GM12878 (cell line): ENCODE results near the gene GFPT1. TPM values are rescaled to one million over a fixed set of nuclear protein-coding genes. Genes with fewer than 3 reads are reported as not detected.

Source experiments
- ATAC-seq: fragments of 200-7000 bp; cut with Tn5 transposase; 3 replicates; pipeline ENCODE4 v1.9.1; 2020; ENCODE audit warnings: mild to moderate bottlenecking, moderate library complexity
- BruUV-seq: library from RNA; stranded (reverse); fragments of 400-500 nt; replicated peaks from 2 replicates; lab custom pipeline; 2021; lab: Mats Ljungman, UMichigan
- CTCF ChIA-PET: fragments of 300-600 bp; sonication (Branson Sonifier 250); formaldehyde crosslinking; extraction: SDS; loops from one replicate; lab custom pipeline; 2021; ENCODE audit warnings: inconsistent platforms; lab: Yijun Ruan, JAX
- POLR2A ChIA-PET: fragments of 350-600 bp; formaldehyde crosslinking; extraction: SDS; loops from one replicate; lab custom pipeline; 2021; ENCODE audit warnings: inconsistent platforms; lab: Charles Lee
- RAD21 ChIA-PET: fragments of 300-600 bp; sonication (Branson Sonifier 250); formaldehyde crosslinking; loops from one replicate; lab custom pipeline; 2023; ENCODE audit warnings: antibody characterized with exemption; ENCODE audit not compliant: unreplicated experiment; lab: Charles Lee
- SMC1A ChIA-PET: fragments of 300-600 bp; sonication (Branson Sonifier 250); formaldehyde crosslinking; loops from one replicate; lab custom pipeline; 2023; ENCODE audit not compliant: unreplicated experiment, uncharacterized antibody; lab: Charles Lee
- DNase-seq: peaks from one replicate; pipeline ENCODE4 v3.0.0-alpha.2; 2011; ENCODE audit warnings: low read depth, low spot score
- FAIRE-seq: peaks from 3 replicates; lab custom pipeline; 2011; peaks lifted over from hg19 to GRCh38; lab: Jason Lieb, UNC
- H2AFZ ChIP-seq: 2 replicates; pipeline ENCODE4 v1.6.0; 2011; ENCODE audit warnings: low read depth, low read length, control low read depth; ENCODE audit not compliant: control insufficient read depth
- H3K27ac ChIP-seq: 2 replicates; pipeline ENCODE4 v1.5.1; 2011; ENCODE audit warnings: control low read depth; ENCODE audit not compliant: control insufficient read depth, insufficient read depth
- H3K27me3 ChIP-seq, 2 experiments: replicated peaks in 1 of 2; 2 replicates each; pipeline versions ENCODE4 v1.6.0 to v1.6.1; 2011; ENCODE audit warnings: low read length in 1 of 2; ENCODE audit not compliant: control insufficient read depth in 2 of 2, insufficient read depth in 2 of 2
- H3K36me3 ChIP-seq, 2 experiments: 2 replicates each; pipeline ENCODE4 v1.5.1; 2011; ENCODE audit warnings: low read length in 1 of 2; ENCODE audit not compliant: control insufficient read depth in 2 of 2, insufficient read depth in 2 of 2
- H3K4me1 ChIP-seq: 2 replicates; pipeline ENCODE4 v1.6.1; 2011; ENCODE audit warnings: mild to moderate bottlenecking, low read length, moderate library complexity, mixed read lengths; ENCODE audit not compliant: control insufficient read depth, insufficient read depth
- H3K4me2 ChIP-seq: 2 replicates; pipeline ENCODE4 v1.6.0; 2011; ENCODE audit warnings: control low read depth; ENCODE audit not compliant: control insufficient read depth, insufficient read depth
- H3K4me3 ChIP-seq: fragments of 200-600 bp; sonication (generic); 2 replicates; pipeline ENCODE4 v1.5.1; 2016
- H3K79me2 ChIP-seq: 2 replicates; pipeline ENCODE4 v1.6.0; 2011; ENCODE audit warnings: low read length; ENCODE audit not compliant: control insufficient read depth, insufficient read depth
- H3K9ac ChIP-seq: 2 replicates; pipeline ENCODE4 v1.8.0; 2011; ENCODE audit warnings: low read length, control low read depth, mixed read lengths; ENCODE audit not compliant: control insufficient read depth, insufficient read depth
- H3K9me3 ChIP-seq: replicated peaks from 3 replicates; pipeline ENCODE4 v1.5.1; 2011; ENCODE audit warnings: mild to moderate bottlenecking, low read length; ENCODE audit not compliant: control insufficient read depth, insufficient read depth
- H4K20me1 ChIP-seq: 2 replicates; pipeline ENCODE4 v1.6.0; 2011; ENCODE audit not compliant: control insufficient read depth, insufficient read depth
- BMI1 ChIP-seq: fragments of 450-650 bp; IDR thresholded peaks from 2 replicates; pipeline ENCODE4 v1.6.1; 2016; ENCODE audit warnings: mild to moderate bottlenecking, moderate library complexity, borderline replicate concordance
- CHD1 ChIP-seq: IDR thresholded peaks from 2 replicates; pipeline ENCODE4 v1.6.1; 2012; ENCODE audit warnings: low read depth, low read length, improper control_type of control experiment
- CHD4 ChIP-seq: fragments of 200-600 bp; sonication (generic); IDR thresholded peaks from 2 replicates; pipeline ENCODE4 v1.6.1; 2016; ENCODE audit warnings: mild to moderate bottlenecking
- CTCF ChIP-seq, 3 experiments: IDR thresholded peaks in 2 of 3; conservative IDR thresholded peaks in 1 of 3; 2 replicates each; pipeline ENCODE4 v1.5.1; 2011; ENCODE audit warnings: low read depth in 3 of 3, low read length in 3 of 3, mild to moderate bottlenecking in 3 of 3, control low read depth in 2 of 3, moderate library complexity in 2 of 3, inconsistent platforms in 1 of 3, mixed read lengths in 1 of 3; ENCODE audit not compliant: control insufficient read depth in 2 of 3, insufficient read depth in 1 of 3; ENCODE audit errors: extremely low read depth in 1 of 3
- DPF2 ChIP-seq: fragments of 450-650 bp; IDR thresholded peaks from 2 replicates; pipeline ENCODE4 v1.6.1; 2017; ENCODE audit warnings: mild to moderate bottlenecking
- EED ChIP-seq: sonication (generic); IDR thresholded peaks from 2 replicates; pipeline ENCODE4 v1.6.1; 2016; ENCODE audit warnings: antibody characterized with exemption, low read depth
- EP300 ChIP-seq, 2 experiments: fragments of 150-350 bp in 1 of 2; IDR thresholded peaks; 2 replicates each; pipeline ENCODE4 v1.6.1; 2011 to 2012; ENCODE audit warnings: low read depth in 2 of 2, low read length in 2 of 2, borderline replicate concordance in 1 of 2, improper control_type of control experiment in 1 of 2, inconsistent platforms in 1 of 2; ENCODE audit not compliant: control insufficient read depth in 1 of 2
- IRF4 ChIP-seq: IDR thresholded peaks from 2 replicates; pipeline ENCODE4 v1.6.1; 2011; ENCODE audit warnings: low read depth, low read length
- MEF2B ChIP-seq: fragments of 450-650 bp; IDR thresholded peaks from 2 replicates; pipeline ENCODE4 v1.6.1; 2018; ENCODE audit warnings: mild to moderate bottlenecking, moderate library complexity; ENCODE audit not compliant: partially characterized antibody, poor library complexity, severe bottlenecking
- MTA3 ChIP-seq: IDR thresholded peaks from 2 replicates; pipeline ENCODE4 v1.6.1; 2012; ENCODE audit warnings: low read length, inconsistent platforms, borderline replicate concordance
- MXI1 ChIP-seq: fragments of 150-350 bp; IDR thresholded peaks from 2 replicates; pipeline ENCODE4 v1.6.1; 2011; ENCODE audit warnings: low read depth, mild to moderate bottlenecking, inconsistent platforms, low read length, improper control_type of control experiment
- PKNOX1 ChIP-seq: fragments of 450-650 bp; IDR thresholded peaks from 2 replicates; pipeline ENCODE4 v1.6.1; 2016; ENCODE audit warnings: mild to moderate bottlenecking
- POLR2AphosphoS2 ChIP-seq: IDR thresholded peaks from 2 replicates; pipeline ENCODE4 v1.6.1; 2011; ENCODE audit warnings: low read depth, mild to moderate bottlenecking, low read length, improper control_type of control experiment, moderate library complexity
- RAD21 ChIP-seq: IDR thresholded peaks from 2 replicates; pipeline ENCODE4 v1.6.1; 2011; ENCODE audit warnings: mild to moderate bottlenecking, low read depth, low read length, moderate library complexity; ENCODE audit not compliant: insufficient read depth
- RAD51 ChIP-seq: fragments of 450-650 bp; IDR thresholded peaks from 2 replicates; pipeline ENCODE4 v1.6.1; 2016; ENCODE audit warnings: moderate library complexity, mild to moderate bottlenecking, inconsistent platforms
- SRF ChIP-seq, 2 experiments: IDR thresholded peaks; 2 replicates each; pipeline ENCODE4 v1.6.1; 2011; ENCODE audit warnings: low read depth in 2 of 2, low read length in 2 of 2, mild to moderate bottlenecking in 1 of 2, moderate library complexity in 1 of 2
- WGBS: methylation state at CpG from one replicate; pipeline ENCODE4 v1.1.6; 2016; ENCODE audit warnings: low lambda C conversion rate; ENCODE audit not compliant: insufficient replicate concordance, insufficient coverage; ENCODE audit errors: missing lambda C conversion rate; 5-methylcytosine and 5-hydroxymethylcytosine counted together
- in situ Hi-C: fragments of 300-500 bp; cut with MboI; formaldehyde crosslinking; loops from 9 replicates; pipeline ENCODE4 v1.14.3; 2018; ENCODE audit warnings: mixed read lengths
- intact Hi-C: fragments of 100-400 bp; cut with micrococcal nuclease; formaldehyde crosslinking; loops from one replicate; pipeline ENCODE4 v1.14.2; 2022; ENCODE audit not compliant: unreplicated experiment
- polyA plus RNA-seq, 11 experiments: library from polyadenylated mRNA; depleted of rRNA in 4 of 11; unstranded in 6 of 11; stranded (reverse) in 5 of 11; fragments of >200 nt; fragmentation: Nextera tagmentation in 4 of 11; fragmentation: Illumina TruSeq in 1 of 11; extraction: Ambion mirVana in 4 of 11; extraction: Trizol in 1 of 11; gene quantifications; 1 replicate in 1 of 11; 2 replicates in 10 of 11; pipeline versions ENCODE4 v1.2.1 to v1.2.3, GENCODE V29; 2011 to 2016; ENCODE audit warnings: inconsistent platforms in 2 of 11, missing spikeins in 2 of 11, low read depth in 1 of 11
- total RNA-seq, 4 experiments: library from RNA; depleted of rRNA in 3 of 4; stranded (reverse); fragments of >200 nt in 3 of 4; fragmentation: Illumina TruSeq in 1 of 4; extraction: Trizol in 1 of 4; gene quantifications; 2 replicates each; pipeline versions ENCODE4 v1.2.1 to v1.2.3, GENCODE V29; 2013 to 2021
- TF ChIP-seq, protein P1 (sequence below): fragments of 450-650 bp; formaldehyde crosslinking; IDR thresholded peaks from 2 replicates; pipeline ENCODE4 v1.4.0; 2022; ENCODE audit warnings: mild to moderate bottlenecking, moderate library complexity

The GFPT1 gene
- total and polyA plus RNA-seq, 10 of the 15 experiments (the other 5 are each of a cell fraction or from before 2014, with no cell fraction given): 10.1 to 95.2 (median 24.5) TPM

DNA sequence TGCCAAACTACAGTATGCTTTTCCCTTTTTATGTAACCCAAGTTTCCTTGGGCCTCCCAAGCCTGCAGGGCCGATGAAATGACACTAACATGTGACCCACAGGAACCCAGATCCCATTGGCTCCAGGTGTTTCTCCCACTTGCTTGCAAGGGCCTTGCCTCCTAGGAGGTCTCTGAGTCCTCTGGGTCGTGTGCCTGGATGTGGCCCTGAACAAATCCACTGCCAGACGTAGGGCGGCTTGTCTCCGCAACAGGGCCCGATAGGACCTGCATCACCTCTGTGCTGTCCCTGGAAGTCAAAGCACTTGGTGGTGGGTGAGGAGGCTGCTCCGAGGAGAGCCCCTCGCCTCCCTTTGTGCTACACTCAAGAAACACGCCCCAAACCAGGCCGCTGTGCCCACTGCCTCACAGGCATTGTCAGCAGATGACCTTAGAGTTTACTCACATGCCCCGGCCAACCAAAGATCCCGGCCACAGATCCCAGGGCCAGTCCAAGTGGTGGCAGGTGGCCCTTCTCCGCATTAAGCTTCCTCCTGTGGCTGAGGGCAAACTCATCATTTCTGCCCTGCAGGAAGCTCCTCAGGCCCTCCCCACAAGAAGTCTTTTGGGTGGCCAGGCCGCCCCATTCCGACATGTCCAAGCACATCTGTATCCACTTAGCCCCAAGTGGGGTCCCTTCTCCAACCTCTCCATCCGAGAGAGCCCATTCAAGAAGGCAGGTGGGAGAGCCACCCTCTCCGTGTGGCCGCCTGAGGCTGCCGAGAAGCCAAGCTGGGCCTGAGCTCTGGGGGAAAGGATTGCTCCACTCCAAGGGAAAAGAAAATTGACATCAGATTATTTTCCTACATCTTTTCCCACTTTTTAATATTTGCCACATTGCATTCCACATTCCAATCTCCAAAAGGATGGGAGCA is 76.7 kb downstream of the GFPT1 start:
- Histone ChIP-seq H3K79me2 (no peaks in the 10 kb centered on the region), H3K4me2 (no peak overlapping the region), H3K36me3 (no peaks in the 10 kb centered on the region), H2AFZ (no peak overlapping the region), H3K27me3 (peaks cover 4 to 12% of the 10 kb centered on the region in 2 experiments; a peak in 3 of 4 replicates), H4K20me1 (no peaks in the 10 kb centered on the region), H3K9ac (no peak overlapping the region), H3K9me3 (no peaks in the 10 kb centered on the region), H3K27ac (no peak overlapping the region), H3K4me1 (0 out of 2 replicates have a peak, but pooled peaks cover 5% of the 10 kb centered on the region), H3K4me3 (no peak overlapping the region)
- ChIA-PET RAD21 (no interaction called here), SMC1A (no interaction called here), CTCF (interaction anchor here (1.0 kb wide), 1 partner anchor 14 kb away, joined by 3 read pairs; no protein-coding TSS in a partner anchor), POLR2A (no interaction called here)
- WGBS: 91% methylated on average over 19 of the region's 19 CpGs
- FAIRE-seq (no peak), DNase-seq (no peak), ATAC-seq (no peak)
- BruUV-seq: no TSS peak
- intact Hi-C loops (no loop called here), in situ Hi-C loops (loop anchor here (5.0 kb wide), 1 partner anchor 288 kb away; no protein-coding TSS in a partner anchor)
- TF ChIP-seq PKNOX1: no peak
- TF ChIP-seq RAD21: no peak
- TF ChIP-seq MTA3: no peak
- no peak for TF ChIP-seq CTCF (IDR thresholded peaks at IDR 0.05 in 2 of 3, conservative IDR thresholded peaks at IDR 0.05 in 1 of 3; ENCODE audit: control insufficient read depth in 2 of 3, extremely low read depth in 1 of 3, insufficient read depth in 1 of 3, low read depth in 3 of 3, low read length in 3 of 3)
- no peak for TF ChIP-seq EP300 (IDR thresholded peaks at IDR 0.05; ENCODE audit: borderline replicate concordance in 1 of 2, control insufficient read depth in 1 of 2, low read depth in 2 of 2, low read length in 2 of 2)
- no peak for TF ChIP-seq MEF2B
- no peak for TF ChIP-seq IRF4
- TF ChIP-seq CHD1: no peak
- no peak for TF ChIP-seq BMI1
- no peak for TF ChIP-seq CHD4
- no peak for TF ChIP-seq RAD51
- no peak for TF ChIP-seq MXI1
- TF ChIP-seq SRF (IDR thresholded peaks at IDR 0.05; ENCODE audit: low read depth in 2 of 2, low read length in 2 of 2): no peak
- TF ChIP-seq DPF2: no peak
- TF ChIP-seq POLR2AphosphoS2: no peak
- no peak for TF ChIP-seq EED
- TF ChIP-seq, protein P1, sequence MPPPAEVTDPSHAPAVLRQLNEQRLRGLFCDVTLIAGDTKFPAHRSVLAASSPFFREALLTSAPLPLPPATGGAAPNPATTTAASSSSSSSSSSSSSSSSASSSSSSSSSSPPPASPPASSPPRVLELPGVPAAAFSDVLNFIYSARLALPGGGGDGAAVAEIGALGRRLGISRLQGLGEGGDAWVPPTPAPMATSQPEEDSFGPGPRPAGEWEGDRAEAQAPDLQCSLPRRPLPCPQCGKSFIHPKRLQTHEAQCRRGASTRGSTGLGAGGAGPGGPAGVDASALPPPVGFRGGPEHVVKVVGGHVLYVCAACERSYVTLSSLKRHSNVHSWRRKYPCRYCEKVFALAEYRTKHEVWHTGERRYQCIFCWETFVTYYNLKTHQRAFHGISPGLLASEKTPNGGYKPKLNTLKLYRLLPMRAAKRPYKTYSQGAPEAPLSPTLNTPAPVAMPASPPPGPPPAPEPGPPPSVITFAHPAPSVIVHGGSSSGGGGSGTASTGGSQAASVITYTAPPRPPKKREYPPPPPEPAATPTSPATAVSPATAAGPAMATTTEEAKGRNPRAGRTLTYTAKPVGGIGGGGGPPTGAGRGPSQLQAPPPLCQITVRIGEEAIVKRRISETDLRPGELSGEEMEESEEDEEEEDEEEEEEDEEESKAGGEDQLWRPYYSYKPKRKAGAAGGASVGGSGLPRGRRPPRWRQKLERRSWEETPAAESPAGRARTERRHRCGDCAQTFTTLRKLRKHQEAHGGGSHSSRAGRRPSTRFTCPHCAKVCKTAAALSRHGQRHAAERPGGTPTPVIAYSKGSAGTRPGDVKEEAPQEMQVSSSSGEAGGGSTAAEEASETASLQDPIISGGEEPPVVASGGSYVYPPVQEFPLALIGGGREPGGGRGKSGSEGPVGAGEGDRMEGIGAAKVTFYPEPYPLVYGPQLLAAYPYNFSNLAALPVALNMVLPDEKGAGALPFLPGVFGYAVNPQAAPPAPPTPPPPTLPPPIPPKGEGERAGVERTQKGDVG (CRISPR knock-in tag): no peak
